ENCODE data around the gene GCNA.

The GCNA gene

DNA sequence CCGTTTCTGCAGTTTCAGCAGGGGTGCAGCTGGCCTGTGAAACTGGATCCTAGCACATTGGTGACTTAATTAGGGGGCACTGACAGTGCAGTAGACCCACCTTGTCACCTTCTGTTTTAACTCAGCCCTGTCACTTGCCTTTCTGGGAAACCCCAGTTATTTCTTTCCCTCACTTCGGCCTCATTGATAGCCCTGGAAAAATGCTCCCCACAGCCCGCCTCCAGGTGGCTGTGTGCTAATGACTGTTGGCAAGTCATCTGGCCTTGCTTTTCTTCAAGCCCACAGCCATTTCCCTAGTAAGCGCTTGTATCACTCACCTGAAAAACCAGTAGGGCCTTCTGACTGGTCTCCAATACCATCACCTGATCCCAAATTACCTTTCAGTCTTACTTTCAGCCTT is 36.8 kb downstream of the GCNA start:
- in situ Hi-C loops (cut with MboI; ENCODE audit: low sequenced_read_pairs) = no loop called here

GRCh38 chrX:71615954-71616353 is 37.7 kb downstream of the GCNA start:
- in situ Hi-C loops (cut with MboI; ENCODE audit: low sequenced_read_pairs) = no loop called here

GRCh38 chrX:71616672-71617529 is 38.7 kb downstream of the GCNA start:
- in situ Hi-C loops (cut with MboI; ENCODE audit: low sequenced_read_pairs) = no loop called here

- in situ Hi-C loops (cut with MboI; ENCODE audit: low sequenced_read_pairs) = no loop called here
Observed at GRCh38 chrX:71617742-71618141, 39.5 kb downstream of the GCNA start.

DNA sequence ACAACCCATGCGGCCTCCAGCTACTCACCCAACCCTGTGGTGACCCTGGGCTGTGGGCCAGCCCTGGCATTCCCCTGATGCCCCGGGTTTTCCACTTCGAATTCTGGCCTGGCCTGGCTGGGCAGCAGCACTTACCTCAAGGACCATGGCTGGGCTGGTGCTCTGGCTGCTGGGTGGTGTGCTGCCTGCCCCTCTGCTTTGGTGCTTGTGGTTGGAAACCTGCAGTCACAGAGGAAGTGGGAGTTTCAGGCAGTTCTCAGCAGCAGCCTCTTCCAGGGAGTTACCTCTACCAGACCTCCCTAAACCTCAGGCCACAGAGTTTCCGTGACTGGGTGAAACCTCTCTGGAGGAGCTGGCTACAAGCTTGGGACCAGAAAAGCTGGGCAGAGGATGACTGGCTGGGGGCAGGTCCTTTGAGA is 40.1 kb downstream of the GCNA start, which contains the start of gene CXCR3:
Gene CXCR3, minus strand, starts transcription at position 209 of the 419 bp plus-strand sequence. Its CDS starts 62 bp downstream, at position 147.
- in situ Hi-C loops (cut with MboI; ENCODE audit: low sequenced_read_pairs) = no loop called here

DNA sequence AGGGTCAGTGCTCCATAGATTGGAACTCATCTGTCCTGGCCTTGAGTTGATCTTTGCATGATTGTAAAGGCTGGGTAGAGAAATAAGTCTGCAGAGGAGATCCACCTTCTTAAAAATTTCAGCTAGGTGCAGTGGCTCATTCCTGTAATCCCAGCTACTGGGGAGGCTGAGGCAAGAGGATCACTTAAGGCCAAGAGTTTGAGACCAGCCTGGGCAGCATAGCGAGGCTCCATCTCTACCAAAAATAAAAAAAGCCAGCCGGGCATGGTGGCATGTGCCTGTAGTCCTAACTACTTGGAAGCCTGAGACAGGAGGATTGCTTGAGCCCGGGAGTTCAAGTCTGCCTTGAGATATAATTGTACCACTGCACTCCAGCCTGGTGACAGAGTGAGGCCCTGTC is 40.5 kb downstream of the GCNA start:
- in situ Hi-C loops (cut with MboI; ENCODE audit: low sequenced_read_pairs) = no loop called here

GRCh38 chrX:71619193-71619592 is 41.0 kb downstream of the GCNA start:
- in situ Hi-C loops (cut with MboI; ENCODE audit: low sequenced_read_pairs) = no loop called here

GRCh38 chrX:71619986-71620385 is 41.7 kb downstream of the GCNA start:
- in situ Hi-C loops (cut with MboI; ENCODE audit: low sequenced_read_pairs) = no loop called here

DNA sequence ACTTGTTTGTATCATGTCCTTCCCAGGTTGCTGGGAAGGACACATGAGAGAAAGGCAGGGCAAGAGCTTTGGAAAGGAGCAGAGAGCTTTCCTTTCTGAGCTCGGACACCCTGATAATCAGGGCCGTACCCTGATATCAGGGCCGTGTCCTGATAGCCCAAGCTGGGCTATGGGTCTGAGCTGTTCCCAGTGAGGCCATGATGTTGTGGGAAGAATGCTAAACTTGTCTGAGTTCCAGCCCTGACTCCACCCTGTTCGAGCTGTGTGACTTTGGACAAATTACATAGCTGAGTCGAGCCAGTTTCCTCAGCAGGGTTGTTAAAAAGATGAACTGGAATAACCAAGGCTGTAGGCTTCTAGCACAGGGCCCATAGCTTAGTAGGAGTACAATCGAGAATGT is 43.4 kb downstream of the GCNA start:
- in situ Hi-C loops (cut with MboI; ENCODE audit: low sequenced_read_pairs) = no loop called here

DNA sequence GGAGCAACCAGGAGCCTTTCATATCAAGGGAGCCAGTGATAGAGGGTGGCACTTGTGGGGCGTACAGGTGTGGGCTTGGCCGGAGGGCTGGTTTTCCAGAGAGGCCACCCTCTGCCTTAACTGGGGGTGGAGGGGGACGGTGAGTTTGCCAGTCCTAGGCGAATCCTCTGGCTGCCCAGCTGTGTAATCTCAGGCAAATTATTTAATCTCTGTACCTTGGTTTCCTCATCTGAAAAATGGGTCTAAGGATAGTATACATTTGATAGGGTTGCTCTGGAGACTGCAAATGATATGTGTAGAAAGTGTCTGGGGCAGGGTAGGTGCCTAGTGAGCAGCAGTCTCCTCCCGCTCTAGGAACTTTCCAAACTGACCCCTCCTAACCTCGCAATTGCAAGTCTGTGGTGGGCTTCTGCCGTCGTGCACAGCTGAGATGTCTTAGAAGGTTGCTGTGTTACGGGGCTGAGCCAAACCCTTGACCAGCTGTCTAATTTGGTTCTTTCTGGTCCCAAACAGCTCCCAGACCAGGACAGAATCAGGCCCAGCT is 43.9 kb downstream of the GCNA start:
- in situ Hi-C loops (cut with MboI; ENCODE audit: low sequenced_read_pairs) = no loop called here

GRCh38 chrX:71622576-71623450 is 44.6 kb downstream of the GCNA start:
- in situ Hi-C loops (cut with MboI; ENCODE audit: low sequenced_read_pairs) = no loop called here

DNA sequence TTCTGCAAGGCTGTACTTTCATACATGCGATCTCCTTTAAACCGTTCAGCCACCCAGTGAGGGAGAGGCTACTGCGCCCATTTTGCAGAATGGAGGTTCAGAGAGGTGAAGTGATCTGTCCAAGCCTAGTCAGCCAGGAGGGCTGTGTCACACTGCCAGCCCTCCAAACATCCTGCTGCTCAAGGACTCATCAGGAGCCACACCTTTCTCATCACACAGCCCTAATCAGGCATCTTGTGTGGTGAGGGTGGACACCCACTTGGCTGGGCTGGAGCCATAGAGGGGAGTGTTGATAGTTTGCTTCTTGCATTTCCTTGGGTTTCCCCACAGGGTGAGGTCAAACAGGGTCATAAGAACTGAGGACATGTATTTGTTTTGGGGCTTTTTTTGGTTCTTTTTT is 45.5 kb downstream of the GCNA start:
- in situ Hi-C loops (cut with MboI; ENCODE audit: low sequenced_read_pairs) = no loop called here

- in situ Hi-C loops (cut with MboI; ENCODE audit: low sequenced_read_pairs) = no loop called here
Observed at GRCh38 chrX:71625471-71625870, 47.2 kb downstream of the GCNA start.

DNA sequence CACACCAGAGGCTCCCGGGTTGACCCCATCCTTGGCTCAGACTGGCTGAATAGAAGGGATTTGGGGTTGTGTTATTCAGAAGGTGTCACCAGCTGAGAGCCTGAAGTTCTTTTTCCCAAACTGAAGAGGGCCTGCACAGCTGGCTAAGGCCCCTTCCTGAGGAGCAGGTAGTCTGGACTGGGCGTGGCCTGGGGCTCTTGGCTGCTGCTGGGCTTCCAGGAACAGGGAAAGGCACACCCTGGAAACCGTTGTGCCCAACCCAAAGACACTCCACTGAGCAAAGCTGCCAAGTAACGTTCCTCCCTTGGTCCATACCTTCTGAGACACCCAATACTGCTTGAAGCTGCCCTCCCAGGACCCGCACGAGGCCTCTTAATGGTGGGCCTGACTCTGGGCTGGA is 48.3 kb downstream of the GCNA start:
- in situ Hi-C loops (cut with MboI; ENCODE audit: low sequenced_read_pairs) = no loop called here

- in situ Hi-C loops (cut with MboI; ENCODE audit: low sequenced_read_pairs) = no loop called here
Observed at GRCh38 chrX:71627588-71628404, 49.6 kb downstream of the GCNA start.

DNA sequence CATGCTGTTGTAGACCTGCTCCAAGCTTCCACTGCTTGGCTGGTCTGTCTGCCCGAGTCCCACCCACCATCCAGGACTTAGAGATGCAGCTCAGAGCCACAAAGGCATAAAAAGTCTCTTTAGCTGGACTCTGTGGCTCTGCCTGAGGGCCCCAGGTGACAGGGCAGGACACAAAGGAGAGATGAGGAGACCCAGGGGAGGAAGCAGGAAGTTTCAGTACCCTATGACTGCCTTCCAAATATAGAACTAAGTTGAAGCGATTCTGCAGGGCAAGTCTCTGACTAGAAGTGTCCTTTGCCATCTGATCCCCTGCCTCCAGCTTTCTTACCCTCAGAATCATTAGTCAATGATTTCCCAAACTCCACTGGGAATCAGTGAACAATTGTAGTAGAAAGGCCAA is 51.2 kb downstream of the GCNA start:
- in situ Hi-C loops (cut with MboI; ENCODE audit: low sequenced_read_pairs) = no loop called here

DNA sequence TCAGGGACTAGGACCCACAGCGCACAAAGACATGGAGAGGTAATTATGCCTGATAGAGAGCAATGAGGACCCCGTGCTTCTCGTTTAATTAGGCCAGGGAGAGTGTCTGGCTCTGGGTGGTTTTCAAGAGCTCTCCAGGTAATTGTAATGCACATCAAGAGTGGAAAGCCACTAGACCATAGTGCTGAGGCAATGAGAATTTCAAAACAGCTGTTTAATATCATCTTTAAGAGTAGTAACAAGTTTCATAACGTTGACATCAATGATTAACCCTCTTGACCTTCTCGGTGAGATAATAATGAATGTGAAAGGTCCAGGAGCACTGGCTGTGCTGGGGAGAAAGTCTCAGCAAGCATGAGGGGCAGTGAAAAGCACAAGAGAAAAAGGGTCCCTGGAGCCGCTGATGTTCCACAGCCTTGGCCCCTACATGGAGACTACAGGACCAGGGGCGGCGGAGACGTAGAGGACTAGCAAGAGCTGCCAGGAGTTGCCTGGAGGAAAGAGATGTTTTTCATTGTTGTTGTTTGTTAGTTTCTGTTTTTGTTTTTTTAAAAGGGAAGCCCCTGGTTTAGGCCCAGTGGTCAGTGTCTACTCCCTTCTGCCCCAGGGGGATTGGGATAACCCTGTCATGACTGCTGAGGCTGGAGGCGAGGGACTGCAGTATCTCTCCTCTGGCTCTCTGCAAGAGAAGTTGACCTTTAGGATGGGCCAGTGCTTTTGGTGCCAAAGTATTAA is 54.9 kb downstream of the GCNA start:
- in situ Hi-C loops (cut with MboI; ENCODE audit: low sequenced_read_pairs) = no loop called here

- in situ Hi-C loops (cut with MboI; ENCODE audit: low sequenced_read_pairs) = no loop called here
Observed at GRCh38 chrX:71634366-71634765, 56.1 kb downstream of the GCNA start.

- in situ Hi-C loops (cut with MboI; ENCODE audit: low sequenced_read_pairs) = no loop called here
Observed at GRCh38 chrX:71636438-71637252, 58.4 kb downstream of the GCNA start.

All from hTERT RPE-1 (cell line).